Body of pancreas (tissue), 4 donors: ENCODE results near the gene PXYLP1.

Source experiments
- POLR2A ChIP-seq, 3 donors: fragments of 450-650 bp; IDR thresholded peaks; one replicate each; pipeline ENCODE4 v1.6.1; 2016; ENCODE audit warnings: antibody characterized with exemption in 3 of 3, mild to moderate bottlenecking in 2 of 3
- TF ChIP-seq, protein P1 (sequence below), 7 experiments: fragments of 450-650 bp in 4 of 7; fragments of 200-600 bp in 3 of 7; sonication (generic) in 3 of 7; IDR thresholded peaks; one replicate each; pipeline ENCODE4 v1.5.1; 2016 to 2019; ENCODE audit warnings: antibody characterized with exemption in 7 of 7

DNA sequence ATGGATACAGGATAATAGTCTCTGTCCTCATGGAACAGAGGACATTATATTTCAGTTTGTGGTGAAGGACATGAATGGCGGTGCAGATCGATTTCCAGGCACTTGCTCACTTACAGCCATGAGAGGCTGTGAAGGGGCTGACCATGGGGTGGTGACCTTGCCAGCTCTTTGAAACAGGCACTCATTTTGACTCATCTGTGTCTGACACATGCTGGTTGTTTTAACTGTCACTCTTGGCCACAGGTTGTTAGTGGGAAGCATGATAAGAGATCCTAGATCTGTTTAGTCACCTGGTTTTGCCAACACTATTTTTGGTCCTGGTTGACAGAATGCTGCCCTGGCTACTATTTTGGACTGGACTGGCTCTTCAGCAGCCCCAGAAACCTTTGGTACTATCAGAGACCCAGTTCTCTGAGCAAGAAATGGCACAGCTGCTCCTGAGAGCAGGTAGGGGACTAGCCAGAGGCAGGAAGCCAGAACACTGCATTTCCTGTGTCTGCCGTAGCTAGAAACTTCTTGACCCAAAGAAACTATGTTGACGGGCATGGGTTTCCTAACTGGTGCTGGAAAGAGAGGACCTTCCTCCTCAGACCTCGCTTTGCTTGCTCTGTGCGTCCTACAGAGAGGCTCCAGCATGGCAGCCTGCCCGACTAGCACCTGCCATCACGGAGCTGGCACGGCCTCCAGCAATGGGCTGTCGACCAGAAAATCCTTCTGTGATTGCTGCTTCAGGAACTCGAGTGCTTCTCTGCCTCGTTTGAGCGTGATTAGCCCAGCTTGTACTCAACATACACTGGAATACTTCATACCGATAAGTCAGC is 6.3 kb downstream of the PXYLP1 start:
- TF ChIP-seq, protein P1, sequence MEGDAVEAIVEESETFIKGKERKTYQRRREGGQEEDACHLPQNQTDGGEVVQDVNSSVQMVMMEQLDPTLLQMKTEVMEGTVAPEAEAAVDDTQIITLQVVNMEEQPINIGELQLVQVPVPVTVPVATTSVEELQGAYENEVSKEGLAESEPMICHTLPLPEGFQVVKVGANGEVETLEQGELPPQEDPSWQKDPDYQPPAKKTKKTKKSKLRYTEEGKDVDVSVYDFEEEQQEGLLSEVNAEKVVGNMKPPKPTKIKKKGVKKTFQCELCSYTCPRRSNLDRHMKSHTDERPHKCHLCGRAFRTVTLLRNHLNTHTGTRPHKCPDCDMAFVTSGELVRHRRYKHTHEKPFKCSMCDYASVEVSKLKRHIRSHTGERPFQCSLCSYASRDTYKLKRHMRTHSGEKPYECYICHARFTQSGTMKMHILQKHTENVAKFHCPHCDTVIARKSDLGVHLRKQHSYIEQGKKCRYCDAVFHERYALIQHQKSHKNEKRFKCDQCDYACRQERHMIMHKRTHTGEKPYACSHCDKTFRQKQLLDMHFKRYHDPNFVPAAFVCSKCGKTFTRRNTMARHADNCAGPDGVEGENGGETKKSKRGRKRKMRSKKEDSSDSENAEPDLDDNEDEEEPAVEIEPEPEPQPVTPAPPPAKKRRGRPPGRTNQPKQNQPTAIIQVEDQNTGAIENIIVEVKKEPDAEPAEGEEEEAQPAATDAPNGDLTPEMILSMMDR (IDR thresholded peaks at IDR 0.05): no peak
- peak in 1 of 3 donors; percentile 26 for TF ChIP-seq POLR2A (IDR thresholded peaks at IDR 0.05)
